Esophagus muscularis mucosa (tissue), 3 donors: ENCODE results near the gene ZCCHC8.
"Not testable (repeated sequence)": the region's sequence is repeated elsewhere in the genome, so short reads cannot be mapped to it uniquely, and the experiment has no call there.

Experiments used
- POLR2A ChIP-seq: fragments of 450-650 bp; IDR thresholded peaks from one replicate; pipeline ENCODE4 v1.6.1; 2017; ENCODE audit warnings: antibody characterized with exemption, moderate library complexity, mild to moderate bottlenecking, low read depth
- POLR2AphosphoS5 ChIP-seq, 2 donors: sonication (generic); formaldehyde crosslinking; IDR thresholded peaks; one replicate each; pipeline ENCODE4 v1.6.1; 2017; ENCODE audit warnings: antibody characterized with exemption in 2 of 2
- TF ChIP-seq, protein P1 (sequence below), 3 experiments: fragments of 200-600 bp in 2 of 3; fragments of 450-650 bp in 1 of 3; sonication (generic) in 2 of 3; IDR thresholded peaks; one replicate each; pipeline ENCODE4 v1.5.1; 2017 to 2019; ENCODE audit warnings: antibody characterized with exemption in 3 of 3, mild to moderate bottlenecking in 2 of 3, moderate library complexity in 1 of 3

DNA sequence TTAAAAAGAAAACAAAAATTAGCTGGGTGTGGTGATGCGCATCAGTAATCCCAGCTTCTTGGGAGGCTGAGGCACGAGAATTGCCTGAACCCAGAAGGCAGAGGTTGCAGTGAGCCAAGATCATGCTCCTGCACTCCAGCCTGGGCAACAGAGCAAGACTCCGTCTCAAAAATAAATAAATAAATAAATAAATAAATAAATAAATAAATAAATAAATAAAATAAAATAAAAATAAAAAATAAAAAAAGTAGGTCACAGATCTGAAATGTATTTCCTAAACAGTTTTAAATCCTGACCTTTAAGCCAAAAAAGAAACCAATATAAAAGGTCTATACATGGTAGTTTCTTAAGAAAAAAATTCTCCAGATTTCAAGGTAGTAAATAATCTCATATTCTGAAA lies 12.3 kb upstream of the ZCCHC8 start:
- TF ChIP-seq, protein P1, sequence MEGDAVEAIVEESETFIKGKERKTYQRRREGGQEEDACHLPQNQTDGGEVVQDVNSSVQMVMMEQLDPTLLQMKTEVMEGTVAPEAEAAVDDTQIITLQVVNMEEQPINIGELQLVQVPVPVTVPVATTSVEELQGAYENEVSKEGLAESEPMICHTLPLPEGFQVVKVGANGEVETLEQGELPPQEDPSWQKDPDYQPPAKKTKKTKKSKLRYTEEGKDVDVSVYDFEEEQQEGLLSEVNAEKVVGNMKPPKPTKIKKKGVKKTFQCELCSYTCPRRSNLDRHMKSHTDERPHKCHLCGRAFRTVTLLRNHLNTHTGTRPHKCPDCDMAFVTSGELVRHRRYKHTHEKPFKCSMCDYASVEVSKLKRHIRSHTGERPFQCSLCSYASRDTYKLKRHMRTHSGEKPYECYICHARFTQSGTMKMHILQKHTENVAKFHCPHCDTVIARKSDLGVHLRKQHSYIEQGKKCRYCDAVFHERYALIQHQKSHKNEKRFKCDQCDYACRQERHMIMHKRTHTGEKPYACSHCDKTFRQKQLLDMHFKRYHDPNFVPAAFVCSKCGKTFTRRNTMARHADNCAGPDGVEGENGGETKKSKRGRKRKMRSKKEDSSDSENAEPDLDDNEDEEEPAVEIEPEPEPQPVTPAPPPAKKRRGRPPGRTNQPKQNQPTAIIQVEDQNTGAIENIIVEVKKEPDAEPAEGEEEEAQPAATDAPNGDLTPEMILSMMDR (IDR thresholded peaks at IDR 0.05) = not testable (repeated sequence)
- TF ChIP-seq POLR2A; POLR2AphosphoS5 (IDR thresholded peaks at IDR 0.05): not testable (repeated sequence)
